Head of caudate nucleus (tissue), 42 donors: Measurements from ENCODE around the gene FBXO31.

Source experiments
- DNase-seq, 42 donors: peaks; one replicate each; pipeline versions ENCODE4 v3.0.0 to v3.0.0-alpha.2; 2020 to 2021; ENCODE audit warnings: mixed read lengths in 7 of 42
- intact Hi-C: fragments of 100-400 bp; cut with DNase I; formaldehyde crosslinking; loops from one replicate; pipeline ENCODE4 v1.15.0; 2022

FBXO31 gene

GRCh38 chr16:87309620-87310525 lies 73.7 kb downstream of the FBXO31 start:
- DNase-seq: no peak

GRCh38 chr16:87308826-87309225 lies 74.8 kb downstream of the FBXO31 start:
- intact Hi-C loops: no loop called here
- DNase-seq: no peak

More at GRCh38 chr16:87309620-87310525, 73.7 kb downstream of the FBXO31 start:
- intact Hi-C loops: loop anchor here (10.0 kb wide), 1 partner anchor 325 kb away; no protein-coding TSS in a partner anchor

GRCh38 chr16:87306516-87306915 lies 77.1 kb downstream of the FBXO31 start:
- intact Hi-C loops: no loop called here
- DNase-seq: no peak

GRCh38 chr16:87305505-87306391 lies 77.8 kb downstream of the FBXO31 start:
- DNase-seq: no peak
- intact Hi-C loops: no loop called here

- no peak for DNase-seq
- intact Hi-C loops: no loop called here
Observed at GRCh38 chr16:87304951-87305350, 78.6 kb downstream of the FBXO31 start.

DNA sequence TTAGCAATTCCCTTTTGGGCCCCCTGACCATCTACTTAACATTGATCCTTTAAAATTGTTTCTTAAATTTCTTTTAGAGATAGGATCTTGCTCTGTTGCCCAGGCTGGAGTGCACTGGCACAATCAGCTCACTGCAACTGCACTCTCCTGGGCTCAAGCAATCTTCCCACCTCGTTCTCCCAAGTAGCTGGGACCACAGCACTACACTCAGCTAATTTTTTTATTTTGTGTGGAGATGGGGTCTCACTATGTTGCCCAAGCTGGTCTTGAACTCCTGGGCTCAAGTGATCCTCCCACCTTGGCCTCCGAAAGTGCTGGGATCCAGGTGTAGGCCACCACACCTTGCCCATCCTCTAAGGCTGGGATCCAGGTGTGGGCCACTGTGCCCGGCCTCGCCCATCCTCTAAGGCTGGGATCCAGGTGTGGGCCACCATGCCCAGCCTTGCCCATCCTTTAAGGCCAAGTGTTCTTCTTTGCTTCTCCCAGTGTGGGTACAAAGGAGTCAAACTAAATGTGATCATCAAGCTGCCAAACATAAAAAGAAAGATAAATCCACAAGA lies 79.5 kb downstream of the FBXO31 start:
- DNase-seq: no peak
- intact Hi-C loops: no loop called here

- no peak for DNase-seq
- intact Hi-C loops: no loop called here
Observed at GRCh38 chr16:87303431-87303930, 80.1 kb downstream of the FBXO31 start.

DNA sequence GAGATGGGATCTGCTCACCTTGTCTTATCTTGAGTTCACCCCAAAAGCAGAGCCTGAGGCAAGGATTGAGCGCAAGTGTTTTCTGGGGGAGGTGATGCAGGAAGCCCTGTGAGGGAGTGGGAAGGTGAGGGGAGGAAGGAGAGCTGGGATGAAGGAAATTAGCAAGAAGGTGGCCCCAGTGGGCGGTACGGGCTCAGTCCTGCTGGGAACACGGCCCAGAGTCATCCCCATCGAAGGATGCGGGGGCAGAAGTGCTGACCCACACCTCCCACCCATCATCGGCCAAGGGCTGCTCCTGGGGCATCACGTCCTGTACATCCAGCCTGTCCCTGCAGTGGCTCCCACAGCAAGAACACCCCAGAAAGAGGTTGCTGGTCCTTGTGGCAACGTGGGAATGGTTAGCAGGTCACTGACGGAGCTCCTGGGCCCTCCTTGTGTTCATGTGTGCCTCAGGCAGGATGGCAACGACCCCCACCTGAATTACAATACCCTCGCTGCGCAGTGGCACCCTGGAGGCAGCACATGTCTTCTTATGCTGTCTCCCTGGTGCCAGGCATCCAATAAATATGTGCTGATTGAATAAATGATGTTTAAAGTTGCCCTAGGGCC lies 84.6 kb downstream of the FBXO31 start:
- DNase-seq: no peak
- intact Hi-C loops: no loop called here

- intact Hi-C loops: no loop called here
- DNase-seq: peak in 31 of 42 donors; percentile 18 to 73 (median 43)
Observed at GRCh38 chr16:87297918-87298631, 85.5 kb downstream of the FBXO31 start.

- intact Hi-C loops: no loop called here
- no peak for DNase-seq
Observed at GRCh38 chr16:87297407-87297806, 86.2 kb downstream of the FBXO31 start.

GRCh38 chr16:87295661-87296531 lies 87.7 kb downstream of the FBXO31 start:
- DNase-seq: peak in 1 of 42 donors; percentile 10
- intact Hi-C loops: no loop called here

DNA sequence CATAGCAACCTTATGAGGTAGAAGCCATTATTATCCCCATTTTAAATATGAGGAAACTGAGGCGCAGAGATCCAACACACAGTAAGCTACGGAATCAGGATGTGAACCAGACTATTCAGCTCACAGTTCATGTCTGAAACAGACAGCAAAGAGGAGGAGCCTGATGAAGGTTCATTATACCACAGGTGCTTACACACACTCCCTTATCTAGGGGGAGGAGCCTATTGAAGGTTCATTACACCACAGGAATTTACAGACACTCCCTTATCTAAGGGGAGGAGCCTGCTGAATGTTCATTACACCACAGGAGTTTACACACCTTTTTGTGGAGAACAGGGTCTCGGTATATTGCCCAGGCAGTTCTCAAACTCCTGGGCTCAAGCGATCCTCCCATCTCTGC lies 88.3 kb downstream of the FBXO31 start:
- intact Hi-C loops: no loop called here
- no peak for DNase-seq

DNA sequence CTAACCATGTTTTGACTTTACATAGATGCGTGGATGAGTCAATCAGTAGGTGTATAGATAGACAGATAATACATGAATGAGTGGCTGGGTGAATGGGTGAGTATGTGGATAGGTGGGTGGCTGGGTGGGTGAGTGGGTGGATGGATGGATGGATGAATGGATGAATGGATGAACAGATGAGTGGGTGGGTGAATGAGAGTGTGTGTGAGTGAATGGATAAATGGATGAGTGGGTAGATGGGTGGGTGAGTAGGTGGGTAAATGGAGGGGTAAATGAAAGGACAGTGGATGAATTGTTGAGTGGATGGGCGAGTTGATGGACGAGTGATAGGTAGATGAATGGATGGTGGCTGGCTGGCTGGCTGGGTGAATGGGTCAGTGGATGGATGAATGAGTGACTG lies 89.6 kb downstream of the FBXO31 start:
- no peak for DNase-seq
- intact Hi-C loops: no loop called here

GRCh38 chr16:87291944-87292343 lies 91.6 kb downstream of the FBXO31 start:
- intact Hi-C loops: no loop called here
- no peak for DNase-seq

DNA sequence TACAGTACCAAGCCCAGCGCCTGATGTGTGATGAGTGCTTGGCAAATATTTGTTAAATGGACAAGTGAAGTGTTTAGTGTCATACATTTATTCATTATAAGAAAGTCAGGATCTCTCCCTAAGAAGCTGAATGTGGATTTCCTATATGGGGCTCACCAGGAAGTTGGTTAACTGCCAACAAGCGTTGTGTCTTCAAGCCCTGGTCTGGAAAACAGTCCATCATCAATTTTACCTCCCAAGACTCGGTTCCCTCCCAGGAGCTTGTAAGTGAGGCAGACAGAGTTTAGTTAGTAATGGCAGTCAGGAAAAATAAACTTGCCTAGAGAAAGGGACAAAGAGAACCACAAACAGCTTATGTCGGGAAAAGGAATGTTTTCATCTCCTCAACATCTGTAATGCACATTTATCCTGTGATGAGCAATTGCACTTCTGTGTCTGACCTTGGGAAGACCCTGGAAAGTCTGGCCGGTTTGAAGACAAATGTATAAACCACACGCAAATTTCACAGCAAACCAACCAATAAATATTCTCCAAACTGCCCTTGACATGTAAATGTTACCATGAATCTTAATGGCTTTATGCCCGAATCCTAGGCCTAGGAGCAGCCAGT lies 94.7 kb downstream of the FBXO31 start:
- DNase-seq: no peak
- intact Hi-C loops: no loop called here

DNA sequence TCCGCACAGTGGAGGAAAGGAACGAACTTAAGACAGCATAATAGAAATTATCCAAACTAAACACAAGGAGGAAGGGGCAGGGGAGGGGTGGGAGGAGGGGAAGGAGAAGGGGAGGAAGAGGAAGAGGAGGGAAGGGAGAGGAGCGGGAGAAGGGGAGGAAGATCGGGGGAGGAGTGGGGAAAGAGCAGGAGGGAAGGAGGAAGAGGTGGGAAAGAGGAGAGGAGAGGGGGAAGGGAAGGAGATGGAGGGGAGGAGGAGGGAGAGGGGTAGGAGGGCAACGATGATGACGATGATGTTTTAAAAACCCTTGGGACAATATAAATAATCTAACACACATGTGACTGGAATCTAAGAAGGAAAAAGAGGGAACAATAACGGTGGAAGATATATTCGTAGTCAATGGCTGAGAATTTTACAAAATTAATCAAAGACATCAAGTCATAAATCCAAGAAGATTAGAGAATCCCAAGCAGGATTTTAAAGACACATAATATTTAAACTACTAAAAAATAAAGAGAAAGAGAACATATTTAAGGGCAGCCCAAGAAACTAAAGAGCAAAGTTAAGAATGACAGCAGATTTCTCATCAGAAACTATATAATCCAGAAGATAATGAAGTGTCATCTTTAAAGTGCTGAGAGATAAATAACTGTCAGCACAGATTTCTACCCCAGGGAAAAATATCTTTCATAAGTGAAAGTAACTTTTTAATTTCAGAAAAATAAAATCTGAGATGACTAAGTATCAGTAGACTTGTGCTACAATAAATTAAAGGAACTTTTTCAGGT lies 96.5 kb downstream of the FBXO31 start:
- intact Hi-C loops: no loop called here
- no peak for DNase-seq
